Measurements from ENCODE around the gene PPA2.

- TF ChIP-seq CTCF (conservative IDR thresholded peaks at IDR 0.05 in 1 of 2, IDR thresholded peaks at IDR 0.05 in 1 of 2; ENCODE audit: low read depth in 1 of 2, low read length in 2 of 2) (no peak), EZH2 (IDR thresholded peaks at IDR 0.05; ENCODE audit: low read length, missing control alignments) (no peak)
Measured at GRCh38 chr4:105451346-105451745, 22.5 kb downstream of the PPA2 start.

Data from fibroblast of lung (primary cell).